ENCODE measurements around the gene RALGAPA2.

RALGAPA2 gene

DNA sequence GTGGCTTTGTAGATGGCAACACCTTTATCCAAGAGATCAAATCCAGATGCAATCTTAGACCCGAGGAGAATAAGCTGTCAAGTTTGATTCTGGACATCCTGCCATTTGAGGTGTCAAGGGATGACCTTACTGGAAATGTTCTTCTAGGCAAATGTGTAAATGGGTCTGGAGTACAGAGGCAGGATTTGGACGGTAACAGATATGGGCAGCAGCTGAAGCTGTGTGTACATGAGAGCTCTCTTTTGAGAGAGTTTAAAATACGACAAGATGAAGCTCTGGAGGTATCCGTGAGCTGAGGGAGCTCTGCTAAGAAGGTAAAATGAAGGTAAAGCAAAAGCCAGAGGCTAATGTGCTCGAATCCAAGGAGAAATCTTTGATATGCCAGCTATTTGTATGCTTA lies 56.6 kb downstream of the RALGAPA2 start:
- H3K4me3 Mint-ChIP-seq = no peak overlapping the region
- no peaks in the 10 kb centered on the region for H3K4me1 Mint-ChIP-seq (ENCODE audit: low read depth)
- H3K36me3 Mint-ChIP-seq (ENCODE audit: low read depth) = peaks cover 1% of the 10 kb centered on the region
- H3K9me3 Mint-ChIP-seq = no peaks in the 10 kb centered on the region
- DNase-seq (ENCODE audit: low spot score) = no peak
- no peak overlapping the region for H3K27ac Mint-ChIP-seq
- no peaks in the 10 kb centered on the region for H3K27me3 Mint-ChIP-seq (ENCODE audit: low read depth)

DNA sequence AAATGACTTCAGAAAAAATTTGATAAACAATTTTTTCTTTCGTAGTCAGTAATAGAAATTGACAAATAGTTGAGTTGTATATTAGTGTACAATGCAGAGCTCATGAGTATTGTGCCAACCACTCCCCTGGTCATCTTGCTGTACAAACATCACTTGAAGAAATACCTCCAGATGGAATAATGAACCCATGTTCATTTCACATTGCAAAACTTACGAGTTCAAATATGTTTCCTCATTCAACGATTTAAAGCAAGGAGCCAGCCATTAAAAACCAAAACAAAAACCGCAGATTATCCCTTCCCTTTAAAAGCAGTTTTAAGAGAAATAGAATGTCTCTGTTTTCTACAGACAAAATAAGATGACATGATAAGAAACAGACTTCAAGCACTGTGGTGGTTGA lies 62.5 kb downstream of the RALGAPA2 start:
- no peak for DNase-seq (ENCODE audit: low spot score)
- H3K4me3 Mint-ChIP-seq = no peak overlapping the region
- peaks cover 1% of the 10 kb centered on the region for H3K36me3 Mint-ChIP-seq (ENCODE audit: low read depth)
- H3K4me1 Mint-ChIP-seq (ENCODE audit: low read depth) = peaks cover 2% of the 10 kb centered on the region
- H3K9me3 Mint-ChIP-seq = no peaks in the 10 kb centered on the region
- H3K27ac Mint-ChIP-seq = no peak overlapping the region
- H3K27me3 Mint-ChIP-seq (ENCODE audit: low read depth) = no peaks in the 10 kb centered on the region

DNA sequence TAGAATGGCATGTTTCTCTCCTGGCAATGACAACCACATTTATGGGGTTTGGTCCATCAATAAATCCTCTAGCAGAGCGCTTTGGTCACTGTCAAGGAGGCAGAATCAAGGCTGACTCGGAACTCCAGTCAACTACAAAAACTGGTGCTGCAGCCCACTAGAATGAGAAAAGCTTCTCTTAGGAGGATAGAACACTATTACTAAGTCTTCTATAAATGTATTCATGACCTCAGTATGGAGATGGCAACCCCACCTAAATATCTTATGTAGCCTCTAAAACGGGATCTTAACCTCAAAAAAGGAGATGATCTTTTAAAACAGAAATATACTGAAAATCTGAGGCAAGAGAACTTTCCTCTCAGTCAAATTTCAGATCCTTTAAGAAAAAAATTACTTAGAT lies 68.5 kb downstream of the RALGAPA2 start:
- no peak for DNase-seq (ENCODE audit: low spot score)
- H3K9me3 Mint-ChIP-seq = no peaks in the 10 kb centered on the region
- H3K27ac Mint-ChIP-seq = no peak overlapping the region
- no peaks in the 10 kb centered on the region for H3K27me3 Mint-ChIP-seq (ENCODE audit: low read depth)
- no peak overlapping the region for H3K4me3 Mint-ChIP-seq
- peaks cover 2% of the 10 kb centered on the region for H3K4me1 Mint-ChIP-seq (ENCODE audit: low read depth)
- peaks cover 14% of the 10 kb centered on the region for H3K36me3 Mint-ChIP-seq (ENCODE audit: low read depth)

DNA sequence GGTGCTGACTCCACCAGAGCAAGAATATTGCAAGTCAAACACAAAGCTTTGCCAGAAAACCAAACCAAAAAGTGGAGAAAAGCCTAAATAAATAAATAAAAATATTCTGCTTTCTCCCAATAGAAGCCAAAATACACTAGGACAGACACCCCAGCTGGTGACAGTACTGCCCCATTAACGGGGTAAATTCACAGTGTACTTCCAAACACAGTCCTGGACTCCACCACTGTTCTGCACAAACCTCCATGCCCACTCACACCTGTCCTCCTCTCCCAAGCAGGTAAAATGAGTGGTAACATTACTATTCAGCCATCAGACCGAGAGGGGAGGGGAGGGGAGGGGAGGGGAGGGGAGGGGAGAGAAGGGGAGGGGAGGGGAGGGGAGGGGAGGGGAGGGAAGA lies 70.7 kb downstream of the RALGAPA2 start:
- H3K4me1 Mint-ChIP-seq (ENCODE audit: low read depth) = no peaks in the 10 kb centered on the region
- no peaks in the 10 kb centered on the region for H3K27me3 Mint-ChIP-seq (ENCODE audit: low read depth)
- no peak for DNase-seq (ENCODE audit: low spot score)
- H3K36me3 Mint-ChIP-seq (ENCODE audit: low read depth) = peaks cover 18% of the 10 kb centered on the region
- no peak overlapping the region for H3K4me3 Mint-ChIP-seq
- no peak overlapping the region for H3K27ac Mint-ChIP-seq
- H3K9me3 Mint-ChIP-seq = no peaks in the 10 kb centered on the region

DNA sequence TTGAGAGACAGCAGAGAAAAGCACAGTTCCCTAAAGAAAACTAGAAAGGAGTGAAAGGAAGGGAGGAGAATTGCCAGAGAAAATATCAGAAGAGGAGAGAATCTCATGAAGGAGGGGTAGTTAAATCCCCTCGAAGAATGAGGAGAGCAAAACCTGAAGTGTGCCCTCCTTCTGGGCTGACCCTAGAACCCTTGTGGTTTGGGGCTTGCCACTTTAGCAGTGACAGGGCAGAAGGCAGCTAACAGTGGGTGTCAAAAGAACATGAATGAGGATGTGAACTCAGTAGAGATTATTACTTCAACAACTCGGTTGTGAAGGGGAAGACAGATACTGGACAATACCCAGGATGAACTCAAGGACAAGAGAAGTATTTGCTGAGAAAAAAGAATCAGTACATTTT lies 73.6 kb downstream of the RALGAPA2 start:
- no peak overlapping the region for H3K27ac Mint-ChIP-seq
- peaks cover 30% of the 10 kb centered on the region for H3K36me3 Mint-ChIP-seq (ENCODE audit: low read depth)
- no peak for DNase-seq (ENCODE audit: low spot score)
- H3K9me3 Mint-ChIP-seq = no peaks in the 10 kb centered on the region
- H3K27me3 Mint-ChIP-seq (ENCODE audit: low read depth) = no peaks in the 10 kb centered on the region
- H3K4me1 Mint-ChIP-seq (ENCODE audit: low read depth) = no peaks in the 10 kb centered on the region
- H3K4me3 Mint-ChIP-seq = no peak overlapping the region

DNA sequence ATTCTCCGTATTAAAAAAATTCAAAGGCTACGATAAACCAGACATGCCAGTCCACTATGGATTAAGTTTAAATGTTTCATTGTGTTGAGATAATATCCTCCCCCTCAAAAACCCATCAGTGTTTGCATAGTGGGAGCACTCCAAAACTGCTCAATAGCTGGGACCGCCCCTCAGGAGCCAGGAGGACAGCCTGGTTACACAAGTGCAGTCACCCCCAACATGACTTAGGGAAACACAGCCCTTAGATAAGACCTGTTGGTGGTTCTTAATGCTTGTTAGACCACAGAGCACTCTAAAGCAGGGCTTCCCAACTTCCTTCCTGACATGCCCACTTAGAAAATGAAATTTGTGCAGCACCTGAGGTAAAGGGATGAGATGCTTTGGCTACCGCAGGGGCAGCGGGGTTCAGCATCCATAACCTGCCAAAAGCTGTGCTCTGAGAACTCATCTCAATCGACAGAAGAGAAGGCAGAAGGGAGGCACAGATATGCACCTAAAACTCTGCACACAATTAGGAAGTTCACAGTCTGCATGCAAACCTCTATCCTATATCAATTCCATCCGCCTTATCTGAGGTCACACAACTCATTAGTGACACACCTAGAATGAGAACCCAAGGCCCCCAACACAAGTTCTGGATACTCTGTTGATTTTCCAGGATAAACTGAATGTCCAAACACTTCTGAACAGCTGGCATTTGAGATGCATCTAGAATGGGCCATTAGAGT lies 74.3 kb downstream of the RALGAPA2 start:
- Mint-ChIP-seq H3K4me3 (no peak overlapping the region), H3K4me1 (ENCODE audit: low read depth) (no peaks in the 10 kb centered on the region), H3K9me3 (no peaks in the 10 kb centered on the region), H3K27ac (no peak overlapping the region), H3K36me3 (ENCODE audit: low read depth) (peaks cover 30% of the 10 kb centered on the region), H3K27me3 (ENCODE audit: low read depth) (no peaks in the 10 kb centered on the region)
- no peak for DNase-seq (ENCODE audit: low spot score)

DNA sequence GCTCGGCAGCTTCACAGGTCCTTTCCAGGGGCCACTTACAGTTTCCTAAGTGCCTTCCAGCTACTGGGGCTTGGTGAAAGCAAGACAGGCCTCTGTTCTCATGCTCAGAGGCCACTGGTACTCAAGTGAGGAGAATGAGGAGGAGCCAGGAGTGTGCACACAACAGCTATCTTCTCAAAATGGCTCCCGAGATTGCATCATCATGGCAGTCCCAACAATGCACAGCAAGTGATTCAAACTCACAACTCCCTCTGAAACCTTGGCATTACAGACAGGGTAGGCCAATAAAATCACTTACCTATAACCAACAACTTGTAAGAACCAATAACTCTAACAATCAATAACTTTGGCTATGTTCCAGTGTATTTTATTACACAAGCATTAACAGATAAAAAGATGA lies 77.4 kb downstream of the RALGAPA2 start:
- no peaks in the 10 kb centered on the region for H3K9me3 Mint-ChIP-seq
- no peak overlapping the region for H3K4me3 Mint-ChIP-seq
- H3K4me1 Mint-ChIP-seq (ENCODE audit: low read depth) = no peaks in the 10 kb centered on the region
- H3K36me3 Mint-ChIP-seq (ENCODE audit: low read depth) = peaks cover 22% of the 10 kb centered on the region
- no peaks in the 10 kb centered on the region for H3K27me3 Mint-ChIP-seq (ENCODE audit: low read depth)
- no peak for DNase-seq (ENCODE audit: low spot score)
- no peak overlapping the region for H3K27ac Mint-ChIP-seq

DNA sequence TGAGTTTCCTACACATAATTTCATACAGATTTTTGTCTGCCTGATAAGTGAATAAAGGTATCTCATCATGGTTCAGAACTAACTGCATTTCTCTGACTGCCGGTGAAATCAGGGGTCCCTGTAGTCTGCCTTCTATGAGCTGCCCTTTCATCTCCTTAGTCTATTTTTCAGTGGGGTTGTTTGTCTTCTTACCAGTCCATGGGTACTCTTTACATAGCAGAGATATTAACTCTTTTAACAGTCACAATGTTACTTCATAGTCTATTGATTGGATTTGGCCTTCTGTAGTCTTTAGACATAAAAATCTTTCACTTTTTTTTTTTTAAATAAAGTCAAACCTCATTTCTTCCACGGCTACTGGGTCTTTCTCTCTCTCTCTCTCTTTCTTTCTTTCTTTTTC lies 79.8 kb downstream of the RALGAPA2 start:
- Mint-ChIP-seq H3K36me3 (ENCODE audit: low read depth) (peaks cover 18% of the 10 kb centered on the region), H3K27me3 (ENCODE audit: low read depth) (no peaks in the 10 kb centered on the region), H3K4me3 (no peak overlapping the region), H3K9me3 (no peaks in the 10 kb centered on the region), H3K4me1 (ENCODE audit: low read depth) (no peaks in the 10 kb centered on the region), H3K27ac (no peak overlapping the region)
- no peak for DNase-seq (ENCODE audit: low spot score)

DNA sequence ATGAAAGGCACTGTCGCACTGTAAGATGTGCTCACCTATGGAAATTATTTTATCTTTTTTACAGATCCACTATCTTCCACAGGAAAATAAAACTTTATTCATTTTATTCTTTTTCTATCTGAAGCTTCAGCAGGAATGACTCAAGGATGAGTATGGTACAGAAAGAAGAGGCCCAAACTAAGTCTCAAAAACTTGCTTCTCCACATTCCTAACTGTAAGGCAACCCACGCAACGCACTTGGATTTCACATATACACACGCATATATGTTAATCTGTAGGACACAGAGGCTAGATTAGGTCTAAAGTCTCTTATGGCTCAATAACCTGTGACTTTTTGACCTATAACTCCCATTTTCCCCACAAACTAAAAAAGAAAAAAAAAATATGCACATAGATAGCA lies 81.9 kb downstream of the RALGAPA2 start:
- H3K36me3 Mint-ChIP-seq (ENCODE audit: low read depth) = peaks cover 21% of the 10 kb centered on the region
- DNase-seq (ENCODE audit: low spot score) = no peak
- H3K4me3 Mint-ChIP-seq = no peak overlapping the region
- no peaks in the 10 kb centered on the region for H3K4me1 Mint-ChIP-seq (ENCODE audit: low read depth)
- no peaks in the 10 kb centered on the region for H3K27me3 Mint-ChIP-seq (ENCODE audit: low read depth)
- H3K9me3 Mint-ChIP-seq = no peaks in the 10 kb centered on the region
- no peak overlapping the region for H3K27ac Mint-ChIP-seq

DNA sequence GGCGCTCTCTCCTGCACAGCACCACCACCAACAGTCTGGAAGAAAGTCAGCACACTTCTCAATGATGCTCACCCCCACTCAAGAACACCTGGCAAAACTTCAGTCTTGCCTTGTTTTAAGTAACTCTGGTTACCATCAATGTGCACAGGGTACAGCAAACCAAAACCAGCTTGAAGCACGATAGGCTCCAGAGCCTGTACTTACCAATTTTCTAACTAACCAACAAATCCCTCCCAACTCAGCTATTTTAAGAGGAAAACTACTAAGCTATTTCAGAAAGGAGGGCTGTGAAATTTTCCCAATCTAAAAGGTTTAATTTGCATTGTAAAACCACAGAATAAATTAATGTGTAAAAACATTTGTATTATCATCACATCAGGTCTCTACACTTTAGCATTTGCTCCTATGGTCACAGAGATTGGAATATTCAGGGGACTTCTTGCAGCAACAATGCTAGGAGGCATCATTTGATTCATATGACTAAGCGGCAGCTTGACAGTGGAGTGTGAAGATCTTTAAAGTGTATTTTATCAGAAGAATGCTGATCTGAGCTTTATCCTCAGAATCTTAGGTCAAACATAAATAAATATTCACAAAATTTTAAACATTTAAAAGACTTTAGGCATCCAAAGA lies 82.8 kb downstream of the RALGAPA2 start:
- Mint-ChIP-seq H3K9me3 (no peaks in the 10 kb centered on the region), H3K4me3 (no peak overlapping the region), H3K27ac (no peak overlapping the region), H3K27me3 (ENCODE audit: low read depth) (no peaks in the 10 kb centered on the region), H3K36me3 (ENCODE audit: low read depth) (peaks cover 14% of the 10 kb centered on the region), H3K4me1 (ENCODE audit: low read depth) (no peaks in the 10 kb centered on the region)
- no peak for DNase-seq (ENCODE audit: low spot score)

DNA sequence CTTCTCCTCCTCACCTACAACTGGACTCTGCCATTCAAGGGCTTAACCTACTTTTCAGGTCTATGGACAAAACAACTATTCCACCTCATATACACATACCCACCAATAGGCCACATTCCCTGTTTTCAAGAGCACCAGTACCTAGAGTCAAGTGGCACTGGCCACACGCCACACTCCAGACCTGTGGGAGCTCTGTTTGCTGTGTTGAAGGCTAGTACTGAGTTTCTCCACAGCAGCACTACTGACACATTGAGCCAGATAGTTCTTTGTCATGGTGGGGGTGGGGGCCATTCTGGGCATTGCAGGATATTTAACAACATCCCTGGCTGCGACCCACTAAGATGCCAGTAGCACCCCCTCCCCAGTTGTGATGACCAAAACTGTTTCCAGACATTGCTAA lies 84.1 kb downstream of the RALGAPA2 start:
- Mint-ChIP-seq H3K27me3 (ENCODE audit: low read depth) (no peaks in the 10 kb centered on the region), H3K9me3 (no peaks in the 10 kb centered on the region), H3K27ac (no peak overlapping the region), H3K4me3 (no peak overlapping the region), H3K36me3 (ENCODE audit: low read depth) (peaks cover 11% of the 10 kb centered on the region), H3K4me1 (ENCODE audit: low read depth) (no peaks in the 10 kb centered on the region)
- DNase-seq (ENCODE audit: low spot score) = no peak

DNA sequence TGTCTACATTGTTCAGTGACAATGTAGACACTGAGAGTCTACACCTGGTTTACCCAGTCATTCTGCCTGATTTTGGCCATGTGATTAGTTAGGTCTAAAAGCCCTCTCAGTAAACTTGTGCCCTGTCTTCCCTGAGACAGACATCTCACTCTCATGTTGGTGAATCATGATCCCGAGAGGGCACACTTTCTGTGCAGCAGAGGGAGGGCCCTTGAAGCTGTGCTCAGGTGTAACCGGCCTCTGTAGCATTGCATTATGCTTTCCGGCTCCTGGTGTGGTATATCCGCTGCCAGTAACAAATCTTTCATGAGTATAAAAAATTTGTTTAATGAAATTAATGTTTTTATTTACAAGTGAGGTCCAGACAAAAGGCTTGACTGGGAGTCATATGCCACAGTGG lies 85.0 kb downstream of the RALGAPA2 start:
- H3K9me3 Mint-ChIP-seq = no peaks in the 10 kb centered on the region
- H3K27ac Mint-ChIP-seq = no peak overlapping the region
- H3K36me3 Mint-ChIP-seq (ENCODE audit: low read depth) = peaks cover 11% of the 10 kb centered on the region
- no peak overlapping the region for H3K4me3 Mint-ChIP-seq
- no peak for DNase-seq (ENCODE audit: low spot score)
- H3K4me1 Mint-ChIP-seq (ENCODE audit: low read depth) = no peaks in the 10 kb centered on the region
- no peaks in the 10 kb centered on the region for H3K27me3 Mint-ChIP-seq (ENCODE audit: low read depth)

DNA sequence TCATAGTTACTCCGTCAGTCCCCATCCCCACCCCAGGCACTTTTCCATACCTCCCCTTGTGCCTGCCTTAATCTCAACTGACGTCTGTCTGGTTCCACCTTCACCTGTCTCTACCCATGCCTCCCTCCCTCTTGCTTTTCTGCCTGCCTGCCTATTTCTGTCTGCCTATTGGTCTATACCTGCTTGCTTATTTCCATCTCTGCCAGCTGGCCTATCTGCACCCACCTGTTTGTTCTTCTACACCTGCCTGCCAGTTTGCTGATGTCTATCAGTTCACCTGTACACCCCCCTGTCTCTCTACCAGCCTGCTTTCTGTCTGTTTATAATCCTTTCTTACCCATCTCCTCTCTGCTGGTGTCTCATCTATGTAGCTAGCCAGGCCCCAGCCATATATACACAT lies 87.5 kb downstream of the RALGAPA2 start:
- no peaks in the 10 kb centered on the region for H3K4me1 Mint-ChIP-seq (ENCODE audit: low read depth)
- no peak overlapping the region for H3K27ac Mint-ChIP-seq
- H3K4me3 Mint-ChIP-seq = no peak overlapping the region
- H3K27me3 Mint-ChIP-seq (ENCODE audit: low read depth) = no peaks in the 10 kb centered on the region
- H3K36me3 Mint-ChIP-seq (ENCODE audit: low read depth) = peaks cover 16% of the 10 kb centered on the region
- DNase-seq (ENCODE audit: low spot score) = no peak
- H3K9me3 Mint-ChIP-seq = no peaks in the 10 kb centered on the region

DNA sequence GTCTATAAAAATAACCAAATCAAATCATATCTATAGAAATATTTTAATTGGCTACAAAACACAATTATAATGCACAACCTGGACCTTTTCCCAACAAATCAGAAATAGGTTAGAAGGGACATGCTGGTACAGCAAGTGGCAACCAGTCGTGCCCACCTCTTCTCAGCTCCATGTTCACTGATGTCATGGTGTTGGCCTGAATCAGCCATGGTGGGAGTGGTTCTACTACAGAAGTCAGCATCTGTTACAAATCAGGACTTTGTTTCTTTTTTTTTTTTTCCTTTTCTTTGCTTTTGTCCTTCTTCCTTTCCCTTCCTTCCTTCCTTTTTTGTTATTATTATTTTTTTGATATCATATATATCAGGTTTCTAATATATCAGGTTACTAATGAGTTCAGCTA lies 91.2 kb downstream of the RALGAPA2 start:
- H3K4me1 Mint-ChIP-seq (ENCODE audit: low read depth) = no peaks in the 10 kb centered on the region
- H3K9me3 Mint-ChIP-seq = no peaks in the 10 kb centered on the region
- peaks cover 7% of the 10 kb centered on the region for H3K36me3 Mint-ChIP-seq (ENCODE audit: low read depth)
- no peak overlapping the region for H3K4me3 Mint-ChIP-seq
- no peaks in the 10 kb centered on the region for H3K27me3 Mint-ChIP-seq (ENCODE audit: low read depth)
- DNase-seq (ENCODE audit: low spot score) = no peak
- H3K27ac Mint-ChIP-seq = no peak overlapping the region

DNA sequence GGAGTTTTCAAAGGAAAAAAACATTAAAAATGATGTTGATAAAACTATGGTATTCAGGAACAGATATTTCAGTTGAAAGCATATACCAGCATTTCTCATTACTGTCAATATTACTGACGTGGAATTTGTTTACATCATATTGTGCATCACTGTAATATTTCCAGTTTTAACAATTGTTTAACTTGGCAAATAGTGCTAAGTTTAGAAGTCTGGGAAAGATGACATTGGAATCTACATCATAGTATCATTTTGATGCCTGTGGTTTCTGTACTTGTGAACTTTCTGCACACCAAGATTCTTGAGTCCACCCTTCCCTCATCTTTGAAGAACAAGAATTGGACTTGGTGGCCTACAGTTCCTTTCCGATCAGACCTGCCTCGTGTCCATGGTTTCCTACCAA lies 98.1 kb downstream of the RALGAPA2 start:
- Mint-ChIP-seq H3K27ac (no peak overlapping the region), H3K9me3 (no peaks in the 10 kb centered on the region), H3K4me1 (ENCODE audit: low read depth) (no peaks in the 10 kb centered on the region), H3K36me3 (ENCODE audit: low read depth) (peaks cover 12% of the 10 kb centered on the region), H3K4me3 (no peak overlapping the region), H3K27me3 (ENCODE audit: low read depth) (no peaks in the 10 kb centered on the region)
- DNase-seq (ENCODE audit: low spot score) = no peak

Measured in T-helper 2 cell treated with Interferon-gamma antibody and Interleukin-4, amounts not matched to agents 5 μg/mL and 100 μg/mL, for 36 hours (primary cell).